GM18507 (cell line): Measurements from ENCODE around the gene KCNT1.

ENCODE experiments used
- DNase-seq: peaks from one replicate; pipeline ENCODE4 v3.0.0; 2011; ENCODE audit warnings: low read depth; ENCODE audit not compliant: insufficient read length; ENCODE audit errors: extremely low spot score
- FAIRE-seq: peaks from 2 replicates; lab custom pipeline; 2011; peaks lifted over from hg19 to GRCh38; lab: Jason Lieb, UNC

Gene KCNT1

GRCh38 chr9:135804581-135805421 is 102.8 kb downstream of the KCNT1 start:
- FAIRE-seq (no peak), DNase-seq (no peak)

GRCh38 chr9:135805422-135806022 is 103.5 kb downstream of the KCNT1 start:
- DNase-seq (no peak), FAIRE-seq (no peak)

- DNase-seq = no peak
- FAIRE-seq = no peak
These were observed 107.2 kb downstream of the KCNT1 start for GRCh38 chr9:135809166-135809565.

GRCh38 chr9:135810806-135811575 is 109.0 kb downstream of the KCNT1 start:
- DNase-seq = no peak
- no peak for FAIRE-seq

GRCh38 chr9:135811801-135812200 is 109.8 kb downstream of the KCNT1 start:
- DNase-seq (no peak), FAIRE-seq (no peak)

GRCh38 chr9:135812961-135813360 is 111.0 kb downstream of the KCNT1 start:
- DNase-seq (no peak), FAIRE-seq (no peak)

- FAIRE-seq (no peak), DNase-seq (no peak)
These were observed 111.8 kb downstream of the KCNT1 start for GRCh38 chr9:135813671-135814290.

- no peak for DNase-seq
- no peak for FAIRE-seq
These were observed 112.6 kb downstream of the KCNT1 start for GRCh38 chr9:135814421-135815095.

GRCh38 chr9:135815413-135815812 is 113.4 kb downstream of the KCNT1 start:
- no peak for DNase-seq
- no peak for FAIRE-seq

- no peak for DNase-seq
- FAIRE-seq = no peak
These were observed 114.1 kb downstream of the KCNT1 start for GRCh38 chr9:135815830-135816650.

GRCh38 chr9:135816651-135816970 is 114.6 kb downstream of the KCNT1 start:
- FAIRE-seq (no peak), DNase-seq (no peak)

- FAIRE-seq = no peak
These were observed 116.1 kb downstream of the KCNT1 start for GRCh38 chr9:135817951-135818717.

GRCh38 chr9:135818718-135819475 is 116.9 kb downstream of the KCNT1 start:
- FAIRE-seq (no peak), DNase-seq (no peak)

More at GRCh38 chr9:135817951-135818717, 116.1 kb downstream of the KCNT1 start:
- no peak for DNase-seq

- FAIRE-seq (no peak), DNase-seq (no peak)
These were observed 117.9 kb downstream of the KCNT1 start for GRCh38 chr9:135819905-135820304.

- no peak for FAIRE-seq
- no peak for DNase-seq
These were observed 118.7 kb downstream of the KCNT1 start for GRCh38 chr9:135820661-135821060.

GRCh38 chr9:135821116-135821515 is 119.1 kb downstream of the KCNT1 start:
- FAIRE-seq (no peak), DNase-seq (no peak)

- no peak for FAIRE-seq
These were observed 119.9 kb downstream of the KCNT1 start for GRCh38 chr9:135821733-135822373.

More at GRCh38 chr9:135821733-135822373, 119.9 kb downstream of the KCNT1 start:
- no peak for DNase-seq
